HG03025 (cell line): ENCODE measurements around the gene PIEZO2.

Experiments
- ATAC-seq: cut with Tn5 transposase; IDR thresholded peaks from one replicate; pipeline ENCODE4 v1.9.1; 2021; ENCODE audit warnings: mild to moderate bottlenecking, moderate library complexity; ENCODE audit not compliant: unreplicated experiment, low FRiP score

Gene PIEZO2

DNA sequence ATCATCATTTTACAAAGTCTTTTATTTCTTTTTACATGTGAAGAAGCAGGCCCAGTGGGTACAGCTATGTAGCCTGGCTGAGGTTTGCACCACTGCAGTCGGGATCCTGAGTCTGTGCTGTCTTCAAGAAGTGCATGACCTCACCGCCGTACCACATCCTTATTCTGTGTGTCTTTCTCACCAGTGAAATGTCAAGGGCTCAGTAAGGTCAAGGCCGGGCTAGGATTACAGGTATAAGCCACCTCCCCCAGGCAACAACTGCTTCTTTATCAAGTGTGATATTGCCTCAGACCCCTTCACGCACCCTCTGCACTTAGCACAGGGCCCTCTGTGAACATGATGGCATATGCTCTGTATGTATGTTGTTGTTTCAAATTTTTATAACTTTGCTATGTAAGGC, 76.7 kb downstream of the PIEZO2 start:
- no peak for ATAC-seq

DNA sequence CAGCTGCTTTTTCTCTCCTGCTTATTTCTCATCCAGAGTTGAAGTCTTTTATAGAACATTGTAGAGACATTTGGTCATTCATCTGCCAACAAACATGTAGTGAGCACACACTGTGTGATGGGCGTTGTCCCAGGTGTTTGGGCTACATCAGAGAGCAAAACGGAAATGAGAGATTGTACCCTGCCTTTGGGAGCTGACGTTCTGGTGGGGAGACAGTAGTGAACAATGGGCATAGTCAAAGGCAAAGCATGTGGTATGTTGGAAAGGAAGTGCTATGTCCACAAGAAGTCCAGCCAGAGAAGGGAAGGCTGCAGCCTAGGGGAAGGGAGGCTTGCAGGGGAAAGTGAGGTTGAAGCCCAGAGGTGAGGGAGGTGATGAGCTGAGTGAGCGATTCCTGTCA, 78.1 kb downstream of the PIEZO2 start:
- ATAC-seq, result no peak

DNA sequence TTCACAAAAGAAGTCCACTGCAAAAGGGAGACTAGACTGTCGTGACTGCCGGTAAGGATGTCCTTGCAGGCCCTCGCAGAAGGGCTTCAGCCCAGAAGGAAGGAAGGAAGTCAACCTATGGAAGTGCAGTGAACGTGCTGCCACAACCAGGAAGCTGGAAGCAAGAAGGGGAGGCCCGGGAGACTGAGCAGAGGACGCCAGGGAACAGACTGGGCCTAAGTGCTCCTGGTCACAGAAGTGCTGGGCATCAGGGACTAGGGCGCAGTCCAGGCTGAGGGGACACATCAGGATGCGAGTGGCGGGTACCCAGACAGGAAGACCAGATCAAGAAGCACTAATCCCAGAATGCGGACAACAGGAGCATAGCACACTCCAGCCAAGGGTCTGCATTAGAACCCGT, 78.8 kb downstream of the PIEZO2 start:
- ATAC-seq, result no peak

DNA sequence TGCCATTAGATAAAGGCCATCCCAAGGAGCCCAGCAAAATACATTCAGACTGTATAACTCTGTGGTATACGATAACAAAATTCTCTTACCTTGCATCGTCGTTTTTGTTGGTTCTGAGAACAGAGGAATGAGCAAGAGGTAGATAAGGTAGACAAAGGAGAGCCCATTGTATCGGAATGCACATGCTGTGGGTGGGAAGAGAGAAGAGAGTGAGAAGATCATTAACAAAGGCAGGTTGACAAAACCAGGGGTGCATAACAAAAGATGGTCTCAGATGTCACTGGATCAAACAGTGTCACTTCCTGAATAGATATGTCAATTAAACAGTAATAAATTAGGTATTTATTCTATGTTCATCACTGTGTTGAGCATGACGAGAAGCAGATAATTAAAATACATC, 83.3 kb downstream of the PIEZO2 start:
- no peak for ATAC-seq

DNA sequence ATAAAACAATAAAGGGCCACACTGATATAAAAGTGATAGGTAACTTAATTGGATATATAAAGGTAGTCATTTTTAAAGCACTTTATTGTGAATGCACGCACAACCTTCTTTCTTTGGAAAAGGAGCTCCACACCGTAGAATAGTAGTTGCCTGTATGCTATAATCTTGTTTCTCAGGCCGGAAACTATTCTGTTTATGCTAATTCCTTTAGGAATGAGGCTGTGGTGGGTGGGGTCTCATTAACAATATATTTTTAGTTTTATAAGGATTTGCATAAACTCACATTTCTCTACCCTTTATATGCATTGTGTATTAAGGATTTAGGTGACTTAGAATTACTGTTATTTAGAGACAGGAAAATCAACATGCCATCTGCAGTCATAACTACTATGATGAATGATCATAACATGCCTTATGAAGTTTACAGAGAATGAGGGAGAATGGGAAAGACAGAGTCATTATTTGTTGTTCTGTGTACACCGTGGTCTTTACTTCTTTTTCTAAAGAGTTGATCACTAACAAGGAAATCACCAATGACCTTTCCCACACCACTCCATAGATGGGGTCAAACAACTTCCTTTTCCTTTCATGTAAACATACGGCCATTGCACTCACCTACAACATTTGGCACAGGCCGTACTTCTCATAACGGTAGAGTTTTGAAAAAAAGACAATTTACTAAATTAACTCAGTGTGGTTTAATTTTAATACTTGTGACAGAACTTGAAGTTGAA, 84.5 kb downstream of the PIEZO2 start:
- ATAC-seq, result no peak

DNA sequence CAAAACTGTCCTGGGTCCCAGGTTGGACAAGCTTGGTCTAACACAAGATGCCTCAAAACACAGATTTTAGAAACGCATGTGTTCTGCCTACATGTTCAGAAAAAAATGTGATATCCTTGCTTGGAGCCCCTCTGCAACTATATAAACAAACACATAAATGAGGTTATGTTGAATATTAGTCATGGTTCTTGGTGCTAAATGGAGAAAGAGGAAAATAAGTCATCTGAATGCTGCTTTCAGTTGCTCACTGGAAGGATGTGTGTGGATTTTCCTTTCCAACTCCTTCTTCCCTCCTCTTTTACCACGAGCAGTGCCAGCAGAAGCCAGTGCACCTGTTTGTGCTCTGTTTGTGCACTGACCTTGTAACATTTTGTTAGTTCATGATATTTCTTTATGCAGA, 85.3 kb downstream of the PIEZO2 start:
- ATAC-seq, result no peak

DNA sequence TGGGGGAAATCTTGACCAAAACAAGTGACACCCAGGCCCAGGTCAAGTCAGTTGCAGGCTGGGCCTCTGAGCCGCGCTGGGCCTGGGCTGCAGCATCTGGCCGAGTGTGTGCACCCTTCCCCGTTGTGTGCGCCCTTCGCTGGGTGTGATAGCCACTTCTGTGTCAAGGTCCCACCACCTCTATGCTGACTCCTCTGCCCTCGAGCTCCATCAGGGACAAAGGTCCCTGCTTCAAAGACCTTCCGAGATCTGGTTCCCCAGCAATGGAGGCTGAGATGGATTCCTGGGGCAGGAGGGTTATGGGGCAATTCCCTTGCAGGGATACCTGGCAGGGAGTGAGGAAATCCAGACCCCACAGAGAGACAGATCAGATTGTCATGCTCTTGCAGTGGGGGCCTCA, 93.6 kb downstream of the PIEZO2 start:
- no peak for ATAC-seq

DNA sequence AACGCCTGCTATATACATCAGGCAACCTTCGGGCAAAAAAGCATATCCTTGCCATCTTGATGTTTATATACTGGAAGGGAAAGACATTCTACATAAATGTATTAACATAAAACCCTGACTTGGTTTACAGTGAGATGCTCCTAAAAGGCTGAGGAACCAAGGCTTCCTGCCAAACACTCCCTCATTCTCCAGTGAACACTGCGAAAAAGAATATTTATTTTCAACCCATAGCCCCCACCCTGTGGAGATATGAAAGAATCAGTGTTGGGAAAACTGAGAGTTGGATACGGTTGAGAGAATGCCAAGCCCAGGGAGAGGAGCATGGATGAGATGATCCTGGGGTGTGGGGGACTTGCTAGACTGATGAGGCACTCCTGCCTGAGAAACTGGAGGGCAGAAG, 94.9 kb downstream of the PIEZO2 start:
- no peak for ATAC-seq

DNA sequence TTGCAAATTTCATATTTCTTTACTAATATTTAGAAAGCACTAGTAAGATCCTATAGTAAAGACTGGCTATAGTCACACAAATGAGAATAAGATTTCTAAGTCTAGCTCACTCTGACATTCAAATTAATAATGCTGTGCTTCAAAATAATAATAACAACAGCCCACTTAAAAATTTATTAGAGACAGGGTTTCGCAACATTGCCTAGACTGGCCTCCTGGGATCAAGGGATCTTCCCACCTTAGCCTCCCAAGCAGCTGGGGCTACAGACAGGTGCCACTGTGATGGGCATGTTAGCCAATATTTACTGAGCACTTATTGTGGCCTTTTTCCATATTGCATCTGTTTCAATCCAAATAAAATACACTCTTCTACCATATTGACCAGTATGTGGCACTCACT, 96.1 kb downstream of the PIEZO2 start:
- ATAC-seq, result no peak

DNA sequence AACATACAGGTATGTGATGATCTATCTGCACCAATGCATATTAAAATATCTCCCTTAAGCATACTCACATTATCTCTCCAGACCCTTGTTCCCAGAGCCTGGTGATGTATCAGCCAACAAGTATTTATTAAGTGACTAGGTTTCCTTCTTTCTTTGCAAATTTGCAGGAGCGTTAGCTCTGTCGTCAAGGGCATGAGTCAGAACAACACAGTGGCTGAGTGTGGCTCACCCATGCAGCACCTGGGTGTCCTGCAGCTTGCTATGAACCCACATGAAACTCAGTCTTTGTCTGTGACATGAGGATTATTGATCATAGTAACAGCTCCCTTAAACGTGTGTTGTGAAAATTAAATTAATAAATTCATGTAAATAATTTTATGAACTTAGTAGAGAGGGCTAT, 96.6 kb downstream of the PIEZO2 start:
- no peak for ATAC-seq

DNA sequence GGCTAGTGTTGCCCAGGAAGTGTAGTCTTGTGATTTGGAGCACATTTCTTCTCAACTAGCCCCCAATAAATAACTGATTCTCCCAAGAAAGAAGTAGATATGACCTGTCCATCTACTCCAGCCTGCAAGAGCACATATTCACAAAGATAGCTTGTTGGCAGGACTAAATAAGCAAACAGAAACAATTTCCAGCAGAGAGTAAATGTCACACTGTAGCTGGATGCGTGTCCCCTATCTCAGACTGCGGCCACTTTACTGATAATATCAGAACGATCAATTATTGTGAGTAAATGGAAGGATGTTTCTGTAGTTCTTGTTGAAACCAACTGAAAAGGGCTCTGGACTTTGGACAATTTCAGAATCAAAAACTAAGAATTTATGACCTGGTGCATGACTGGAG, 97.9 kb downstream of the PIEZO2 start:
- ATAC-seq, result no peak

DNA sequence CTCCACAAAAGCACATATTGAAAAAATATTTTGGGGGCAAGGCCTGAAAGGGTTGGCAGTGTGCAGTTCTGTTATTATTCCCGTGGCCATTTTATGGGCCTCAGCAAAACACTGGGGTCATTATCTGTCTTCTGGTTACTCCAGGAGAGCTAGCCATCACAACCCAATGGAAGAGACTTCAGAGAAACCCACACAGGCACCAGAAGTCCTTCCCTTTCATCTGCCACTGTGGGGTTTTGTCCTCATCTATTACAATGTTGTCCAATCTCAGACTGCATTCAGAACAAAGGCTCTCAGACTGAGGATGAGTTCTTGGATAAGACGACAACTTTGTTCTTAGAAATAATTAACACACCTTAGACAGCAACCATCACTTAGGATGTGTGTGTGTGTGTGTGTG, 98.4 kb downstream of the PIEZO2 start:
- ATAC-seq, result no peak

DNA sequence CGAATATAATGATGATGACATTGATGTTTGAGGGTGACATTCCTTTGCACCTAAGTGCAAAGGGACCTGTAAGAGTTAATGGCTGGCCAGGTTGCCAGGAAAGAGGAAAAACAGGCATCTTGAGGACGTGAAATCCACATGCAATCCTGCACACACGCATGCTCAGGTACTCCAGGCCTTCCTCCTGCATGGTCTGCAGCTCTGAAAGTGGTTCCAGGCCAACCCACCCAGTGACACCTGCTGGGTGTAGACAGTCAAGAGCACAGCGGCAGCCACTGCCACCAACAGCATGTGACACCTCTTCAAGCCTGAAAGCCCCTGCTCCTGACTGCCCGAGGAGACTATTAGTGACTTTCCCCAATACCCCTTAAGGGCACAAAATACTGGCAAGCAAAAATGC, 101.6 kb downstream of the PIEZO2 start:
- no peak for ATAC-seq

DNA sequence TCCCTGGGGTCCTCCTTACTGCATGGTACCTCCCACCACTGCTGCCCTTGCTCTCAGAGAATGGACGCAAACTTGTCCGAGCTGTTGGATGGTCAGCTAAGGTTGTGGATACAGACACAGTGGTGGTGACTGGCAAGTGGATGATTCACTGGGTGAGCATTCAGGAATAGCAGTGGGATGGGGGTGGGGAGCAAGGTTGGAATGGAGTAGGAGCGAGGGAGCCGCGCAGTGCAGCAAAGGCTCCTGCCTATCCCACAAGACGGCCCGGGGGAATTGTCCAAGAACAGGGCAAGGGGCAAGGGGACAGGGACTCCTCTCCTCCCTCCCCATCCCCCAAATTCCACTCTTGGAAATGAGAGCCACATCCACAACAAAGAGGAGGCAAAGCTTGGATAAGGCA, 102.2 kb downstream of the PIEZO2 start:
- ATAC-seq, result no peak

DNA sequence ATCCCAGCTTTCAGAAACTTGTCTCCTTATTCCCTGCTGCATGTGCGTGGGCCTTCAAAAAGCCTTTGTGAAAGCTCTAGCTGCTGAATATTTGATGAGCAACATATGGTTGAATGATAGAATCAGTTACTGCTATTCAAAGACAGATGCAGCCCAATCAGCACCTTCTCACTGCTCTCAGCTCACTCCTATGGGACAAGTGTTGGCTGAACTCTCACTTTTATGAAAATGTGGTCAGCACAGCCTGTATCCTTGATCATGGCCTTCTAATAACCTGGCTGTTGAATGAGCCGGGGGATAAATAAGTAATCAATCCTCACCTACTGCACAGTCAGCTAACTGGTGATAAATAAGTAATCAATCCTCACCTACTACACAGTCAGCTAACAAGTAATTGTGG, 103.2 kb downstream of the PIEZO2 start:
- no peak for ATAC-seq

DNA sequence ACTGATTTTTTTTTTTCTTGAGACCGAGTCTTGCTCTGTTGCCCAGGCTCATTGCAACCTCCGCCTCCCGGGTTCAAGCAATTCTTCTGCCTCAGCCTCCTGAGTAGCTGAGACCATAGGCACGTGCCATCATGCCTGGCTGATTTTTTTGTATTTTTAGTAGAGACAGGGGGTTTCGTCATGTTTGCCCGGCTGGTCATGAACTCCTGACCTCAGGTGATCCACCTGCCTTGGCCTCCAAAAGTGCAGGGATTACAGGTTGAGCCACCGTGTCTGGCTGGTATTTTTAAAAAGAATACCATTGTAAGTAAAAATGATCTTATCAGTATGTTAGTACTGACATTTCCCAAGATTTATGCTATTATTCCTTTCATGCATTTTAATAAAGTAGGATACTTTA, 105.7 kb downstream of the PIEZO2 start:
- no peak for ATAC-seq

DNA sequence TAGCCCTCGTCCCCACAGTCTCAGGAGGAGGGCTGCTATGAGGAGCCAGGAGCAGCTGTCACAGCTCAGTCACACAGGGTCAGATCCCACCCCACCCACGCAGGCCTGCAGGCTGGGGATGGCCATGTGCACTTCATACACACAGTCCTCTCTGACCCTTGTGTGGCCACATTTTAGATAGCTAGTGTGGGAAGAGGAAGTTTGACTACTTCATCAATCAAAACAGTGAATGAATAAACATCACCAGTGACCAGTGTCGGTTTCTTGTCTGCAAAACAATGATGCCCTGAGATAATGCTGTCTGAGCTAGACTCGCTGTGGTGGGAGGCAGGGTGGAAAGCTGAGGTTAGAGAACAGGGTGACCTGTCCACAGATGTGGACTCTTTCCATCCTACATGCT, 107.1 kb downstream of the PIEZO2 start:
- ATAC-seq, result no peak

DNA sequence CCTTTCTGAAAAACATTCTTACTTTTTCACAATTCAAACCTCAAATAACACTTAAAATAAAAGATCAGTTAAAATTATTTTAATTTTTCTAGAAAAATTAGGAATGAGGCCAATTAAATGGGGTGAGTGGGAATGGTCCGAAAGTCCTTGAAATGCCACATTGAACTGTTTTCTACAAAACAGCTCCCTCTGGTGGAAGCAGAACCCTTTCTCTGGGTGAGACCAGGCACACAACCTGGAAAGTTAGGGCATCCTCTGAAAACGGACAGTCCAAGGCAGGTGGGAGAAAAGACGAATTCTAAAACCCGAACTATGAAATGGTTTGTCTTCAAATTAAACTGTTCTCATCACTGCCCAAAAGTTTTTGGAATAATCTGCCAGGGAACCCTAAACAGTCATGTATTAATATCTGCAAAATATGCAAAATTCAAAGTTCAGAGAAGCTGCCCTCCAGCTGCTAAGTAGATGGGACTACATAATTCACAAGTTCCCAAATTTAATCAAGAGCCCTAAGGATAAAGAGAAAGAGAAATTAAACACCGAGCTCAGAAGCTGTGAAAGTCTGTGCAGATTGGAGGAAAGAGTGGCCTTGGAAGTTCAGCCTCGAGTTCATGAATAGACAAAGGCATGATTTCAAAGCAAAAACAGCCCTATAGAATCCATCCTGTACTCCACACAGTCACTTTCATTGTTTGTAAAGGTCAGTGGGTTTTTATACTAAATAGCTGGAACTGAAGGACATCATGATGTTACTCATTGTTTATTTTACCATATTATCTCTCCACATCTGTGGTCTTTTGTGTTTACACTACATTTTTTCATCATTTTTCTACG, 108.3 kb downstream of the PIEZO2 start:
- ATAC-seq, result no peak

DNA sequence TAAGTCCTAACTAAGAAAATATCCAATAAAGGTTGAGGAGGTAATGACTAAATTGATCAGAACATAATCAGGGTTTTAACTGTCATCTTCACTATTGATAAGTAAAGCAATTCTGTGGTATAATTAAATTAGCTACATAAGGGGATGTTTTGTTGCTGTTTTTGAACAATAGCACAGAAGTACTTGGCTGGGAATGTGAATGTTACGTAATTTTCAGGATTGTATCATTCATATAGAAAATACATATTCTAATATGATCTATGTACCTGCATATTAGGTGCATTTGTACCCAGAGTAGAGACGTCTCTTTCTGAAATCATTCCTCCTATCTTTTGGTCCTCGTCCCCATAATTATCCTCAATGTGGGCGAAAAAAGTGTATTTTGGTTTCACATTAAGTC, 109.0 kb downstream of the PIEZO2 start:
- ATAC-seq, result no peak

DNA sequence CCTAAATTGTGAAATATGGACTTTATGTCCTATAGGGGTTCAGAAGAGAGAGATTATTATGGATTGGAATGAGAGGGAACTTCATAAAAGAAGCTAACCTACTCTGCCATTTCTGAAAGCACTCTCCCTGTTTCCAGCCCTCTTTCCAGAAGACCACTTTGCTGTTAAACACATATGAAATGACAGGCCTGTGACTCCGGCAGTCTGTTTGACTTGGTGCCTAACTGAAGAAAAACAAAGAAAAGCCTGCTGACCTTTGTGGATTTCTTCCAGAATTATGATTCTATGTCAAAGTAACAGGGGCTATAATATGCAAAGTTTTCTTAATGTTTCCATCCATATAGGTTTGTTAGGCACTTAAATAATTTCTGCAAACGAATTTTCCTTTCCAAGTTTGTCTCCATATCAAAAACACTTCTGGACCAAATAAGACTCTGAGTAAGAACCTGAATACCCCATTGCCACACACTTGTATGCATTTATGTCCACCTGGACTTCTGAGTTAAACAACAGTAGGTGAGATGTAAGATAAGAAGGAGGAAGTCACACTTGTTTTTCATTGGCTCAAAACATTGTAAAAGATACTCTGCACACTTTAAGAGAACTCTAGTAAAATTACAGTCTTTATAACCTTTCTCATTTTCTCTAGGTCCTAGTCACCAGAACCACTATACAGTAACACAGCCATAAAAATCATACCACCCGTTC, 111.7 kb downstream of the PIEZO2 start:
- no peak for ATAC-seq

DNA sequence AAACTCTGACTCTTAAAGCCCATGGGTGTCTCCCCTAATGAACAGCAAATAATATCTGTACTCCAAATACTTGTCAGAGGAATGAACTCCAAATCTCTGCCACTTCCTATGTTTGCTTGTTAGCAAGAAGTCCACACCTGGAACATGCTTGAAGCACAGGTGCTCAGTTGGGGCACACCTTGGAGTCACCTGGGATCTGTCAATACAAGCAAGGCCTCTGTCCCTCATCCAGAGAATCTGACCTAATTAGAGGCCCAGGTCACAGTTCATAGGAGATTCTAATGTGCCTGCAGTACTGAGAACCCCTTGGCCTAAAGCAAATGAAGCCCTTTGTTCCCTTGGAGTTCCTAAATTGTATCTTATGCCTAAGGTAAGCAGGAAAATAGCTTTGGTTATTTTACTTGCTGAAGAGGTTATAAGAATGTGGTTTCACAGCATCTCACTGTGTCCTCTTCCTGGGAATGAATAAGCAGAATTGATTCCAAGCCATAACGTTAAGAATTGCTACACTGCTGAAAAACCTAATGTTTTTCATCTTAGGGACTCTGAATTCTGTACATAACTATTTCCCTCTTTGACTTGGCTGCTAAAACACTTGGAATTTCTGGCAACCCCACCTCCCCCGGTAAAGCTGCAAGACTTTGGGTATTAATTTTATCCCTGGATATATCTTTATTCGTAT, 113.4 kb downstream of the PIEZO2 start:
- ATAC-seq, result no peak
